Activated CD8-positive, alpha-beta memory T cell treated with anti-CD3 and anti-CD28 coated beads, Interleukin-2, amount 50 U/mL, for 24 hours (primary cell): ENCODE measurements around the gene MAK.
"Not testable (repeated sequence)": the region's sequence is repeated elsewhere in the genome, so short reads cannot be mapped to it uniquely, and the experiment has no call there.

Experiments used
- DNase-seq: peaks from one replicate; pipeline ENCODE4 v3.0.0-alpha.2; 2020; ENCODE audit errors: extremely low read depth

Gene MAK

DNA sequence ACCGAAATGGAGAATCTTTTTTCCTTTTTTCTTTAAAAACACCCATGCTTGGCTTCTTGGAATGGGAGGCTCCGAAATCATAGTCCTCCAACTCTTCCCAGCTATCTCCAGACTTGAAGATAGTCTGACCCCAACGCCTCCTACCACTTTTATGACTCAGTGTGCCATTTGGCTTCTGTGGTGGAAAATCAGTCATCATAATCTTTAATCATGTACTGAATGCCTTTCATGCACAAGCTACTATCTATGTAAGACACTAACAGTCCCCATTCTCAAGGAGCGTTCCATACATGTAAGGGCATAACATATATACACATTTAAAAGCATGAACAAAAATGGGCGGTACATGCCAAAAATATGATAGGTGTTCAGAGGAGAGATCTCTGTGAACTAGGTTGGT, 46.7 kb downstream of the MAK start:
- no peak for DNase-seq

GRCh38 chr6:10779076-10779475, 59.3 kb downstream of the MAK start:
- DNase-seq = no peak

DNA sequence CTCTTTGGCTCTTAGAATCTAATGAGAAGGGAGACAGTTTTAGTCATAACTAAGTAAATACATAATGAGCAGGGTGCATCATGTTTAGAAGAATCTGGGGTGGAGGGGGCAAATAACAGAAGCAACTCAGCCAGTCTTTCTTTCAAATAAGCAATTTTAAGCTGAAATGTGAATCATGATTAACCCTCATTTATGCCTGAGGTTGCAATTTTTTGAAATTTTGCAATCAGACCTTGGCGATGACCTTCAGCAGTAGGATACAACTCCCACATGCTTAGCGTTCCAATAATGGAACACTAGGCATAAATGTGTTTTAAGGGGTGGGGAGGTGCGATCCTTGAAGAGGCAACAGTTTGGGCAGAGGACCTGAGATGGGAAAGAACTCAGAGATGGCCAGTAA, 60.1 kb downstream of the MAK start:
- no peak for DNase-seq

DNA sequence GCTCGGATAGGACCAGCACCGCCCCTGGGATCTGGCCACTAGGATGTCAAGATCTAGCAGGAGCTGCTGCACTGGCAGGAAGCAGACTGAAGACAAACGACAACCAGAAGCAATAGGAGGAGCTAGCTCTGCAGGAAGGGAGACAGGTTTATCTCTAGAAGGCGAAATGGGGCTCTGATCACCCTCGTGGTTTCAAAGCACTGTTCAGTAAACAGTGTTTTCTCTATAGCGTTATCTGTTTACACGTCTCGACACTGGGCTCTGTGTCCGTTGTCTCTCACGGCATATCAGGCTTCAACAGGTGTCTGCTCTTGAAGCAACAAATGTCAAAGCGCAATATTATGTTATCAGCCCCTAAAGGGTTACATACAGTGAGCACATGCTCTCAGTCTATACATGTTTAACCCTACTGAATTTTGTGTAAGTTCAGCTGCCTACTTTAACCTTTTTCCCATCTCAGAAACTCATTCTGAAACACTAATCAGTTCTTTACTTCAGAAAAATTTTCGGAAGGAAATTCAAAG, 66.9 kb downstream of the MAK start:
- DNase-seq = no peak

DNA sequence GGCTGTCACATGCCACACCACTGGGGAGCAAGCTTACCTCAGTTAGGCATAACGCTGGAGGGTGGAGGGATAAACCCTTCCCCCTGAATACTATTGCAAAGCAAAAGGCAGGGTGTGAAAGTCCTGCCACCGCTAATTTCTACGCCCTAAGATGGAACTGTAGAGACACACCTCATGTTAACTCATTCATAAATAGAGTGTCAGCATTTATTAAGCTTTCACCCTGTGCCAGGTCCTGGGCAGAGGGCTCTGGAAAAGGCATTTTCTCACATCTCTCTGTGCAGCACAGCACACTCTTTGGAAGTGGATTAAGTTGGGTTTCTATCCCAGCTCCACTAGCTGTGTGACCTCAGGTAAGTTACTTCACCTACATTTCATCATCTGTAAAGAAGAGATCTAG, 68.9 kb downstream of the MAK start:
- DNase-seq = no peak

DNA sequence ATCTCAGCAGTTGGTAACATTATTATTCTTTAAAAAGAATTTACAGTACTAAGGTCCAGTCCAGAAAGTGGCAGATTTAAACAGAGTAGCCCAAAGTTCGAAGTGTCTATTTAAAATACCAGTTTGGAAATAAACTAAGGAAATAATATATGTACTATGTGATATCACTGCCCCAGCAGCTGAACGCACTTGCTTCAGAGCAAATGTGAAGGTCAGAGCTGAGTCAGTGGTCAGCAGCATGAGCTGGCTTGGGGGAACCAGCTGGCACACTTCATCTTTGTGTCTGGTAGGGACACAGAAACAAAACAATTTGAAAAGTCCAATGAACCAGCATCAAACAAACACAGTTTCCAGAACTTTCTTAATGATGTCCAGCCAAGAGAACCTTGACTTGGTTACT, 75.3 kb downstream of the MAK start:
- DNase-seq = no peak

GRCh38 chr6:10759884-10760329, 78.4 kb downstream of the MAK start:
- no peak for DNase-seq

DNA sequence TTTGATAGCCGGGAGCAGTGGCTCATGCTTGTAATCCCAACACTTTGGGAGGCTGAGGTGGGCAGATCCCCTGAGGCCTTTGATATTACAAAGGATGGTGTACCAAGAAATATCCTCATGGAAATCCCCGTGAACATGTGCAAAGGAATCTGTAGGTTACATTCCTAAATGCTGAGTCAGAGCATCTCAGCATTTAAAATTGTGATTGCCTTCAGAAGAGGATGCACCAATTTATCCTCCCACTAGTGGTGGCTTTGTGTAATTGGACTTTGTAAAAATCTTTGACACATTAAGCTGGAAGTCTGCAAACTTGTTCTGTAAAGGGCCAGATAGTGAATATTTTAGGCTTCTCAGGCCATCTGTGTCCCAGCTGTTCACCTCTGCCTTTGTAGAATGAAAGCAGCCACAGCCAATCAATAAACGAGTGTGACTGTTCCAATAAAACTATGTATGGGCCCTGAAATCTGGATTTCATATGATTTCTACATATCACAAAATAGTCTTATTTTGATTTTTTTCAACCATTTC, 79.0 kb downstream of the MAK start:
- DNase-seq = no peak

DNA sequence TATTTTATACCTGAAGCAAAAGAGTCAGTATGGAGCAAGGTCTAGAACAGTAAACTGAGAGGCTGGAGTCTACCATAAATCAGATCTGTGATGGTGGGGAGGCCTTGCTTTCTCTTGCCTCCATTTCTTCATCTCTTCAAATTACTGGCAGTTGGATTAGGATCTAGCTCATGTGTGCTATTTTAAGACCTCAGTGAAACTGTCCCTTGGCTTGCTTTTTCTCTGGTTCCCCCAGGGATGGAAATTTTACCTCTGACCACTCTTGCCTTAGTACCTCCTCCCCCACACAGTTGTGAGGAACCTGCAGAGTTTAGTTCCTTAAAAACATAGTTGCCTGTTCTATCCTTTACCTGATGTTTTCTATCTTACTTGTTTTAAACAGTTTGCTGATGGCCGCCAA, 82.3 kb downstream of the MAK start:
- DNase-seq = no peak

DNA sequence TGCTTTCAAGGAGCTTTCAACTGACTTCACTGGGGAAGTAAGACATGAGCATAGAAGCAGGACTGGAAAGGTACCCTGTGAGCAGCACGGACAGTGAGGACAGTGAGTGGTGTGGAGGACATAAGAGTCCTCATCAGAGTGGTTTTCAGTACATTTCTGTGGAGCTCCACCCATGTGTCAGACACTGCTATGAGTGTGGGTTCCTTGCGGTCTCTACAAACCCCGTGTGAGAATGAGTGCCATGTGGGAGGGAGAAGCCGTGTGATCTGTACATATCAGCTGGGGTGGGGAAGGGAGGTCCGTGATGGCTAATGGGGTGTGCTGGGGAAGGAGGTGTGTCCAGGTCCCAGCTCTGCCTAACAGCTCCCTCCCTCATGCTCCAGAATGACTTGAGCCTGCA, 86.6 kb downstream of the MAK start:
- DNase-seq = not testable (repeated sequence)

- DNase-seq = not testable (repeated sequence)
Measured at GRCh38 chr6:10750568-10750967, 87.8 kb downstream of the MAK start.

GRCh38 chr6:10749734-10750133, 88.6 kb downstream of the MAK start:
- DNase-seq = no peak

DNA sequence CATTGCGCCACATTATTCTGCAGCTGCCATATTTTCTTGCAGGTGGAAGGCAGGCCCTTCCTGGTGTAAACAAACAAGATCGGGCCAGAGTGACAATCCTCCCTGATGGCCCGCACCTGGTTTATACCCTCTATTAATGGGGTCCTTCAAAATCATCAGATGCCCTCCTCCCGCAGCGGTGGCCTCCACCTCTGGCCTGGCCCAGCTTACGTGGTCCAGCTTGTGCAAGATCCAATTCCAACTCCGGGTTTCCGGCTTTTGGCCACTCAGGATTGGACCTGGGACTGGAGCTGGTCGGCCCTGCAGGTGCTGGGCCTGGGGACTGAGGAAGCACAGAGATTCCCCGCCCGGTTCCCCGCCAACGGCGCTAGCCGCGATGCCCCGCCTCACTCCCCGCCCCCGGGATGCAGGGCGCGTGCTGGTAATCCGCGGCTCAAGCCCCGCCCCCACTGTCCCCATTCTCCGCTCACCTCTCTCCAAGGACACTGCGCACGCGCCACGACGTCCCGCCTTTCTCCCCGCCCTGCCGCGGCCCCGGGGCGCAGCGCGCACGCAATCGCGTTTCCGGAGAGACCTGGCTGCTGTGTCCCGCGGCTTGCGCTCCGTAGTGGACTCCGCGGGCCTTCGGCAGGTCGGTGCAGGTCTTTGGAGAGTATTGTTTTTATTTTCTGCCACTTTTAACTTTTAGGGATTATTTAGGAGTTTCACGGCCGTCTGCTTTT, 90.9 kb downstream of the MAK start, which contains the start of gene TMEM14B:
Gene TMEM14B, plus strand, starts transcription at position 555 of the 722 bp plus-strand sequence. CDS start 1,441 bp downstream, outside the sequence.
- DNase-seq = peak; percentile 99

DNA sequence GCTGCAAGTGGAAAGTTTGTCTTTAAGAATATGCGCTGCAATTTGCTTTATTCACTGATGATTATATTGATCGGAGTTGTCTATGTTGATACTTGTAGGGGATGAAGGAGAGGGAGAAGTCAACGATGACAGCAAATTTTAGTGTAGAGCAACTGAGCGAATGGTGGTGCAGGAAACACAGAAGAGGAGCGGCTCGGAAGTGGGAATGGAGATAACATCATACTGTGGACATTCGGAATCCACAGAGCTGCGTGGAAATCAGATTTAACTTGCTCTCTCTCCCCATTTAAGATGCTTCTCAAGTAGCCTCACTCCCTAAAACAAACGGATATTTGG, 91.5 kb downstream of the MAK start:
- no peak for DNase-seq

- DNase-seq = no peak
Measured at GRCh38 chr6:10745116-10745515, 93.2 kb downstream of the MAK start.

DNA sequence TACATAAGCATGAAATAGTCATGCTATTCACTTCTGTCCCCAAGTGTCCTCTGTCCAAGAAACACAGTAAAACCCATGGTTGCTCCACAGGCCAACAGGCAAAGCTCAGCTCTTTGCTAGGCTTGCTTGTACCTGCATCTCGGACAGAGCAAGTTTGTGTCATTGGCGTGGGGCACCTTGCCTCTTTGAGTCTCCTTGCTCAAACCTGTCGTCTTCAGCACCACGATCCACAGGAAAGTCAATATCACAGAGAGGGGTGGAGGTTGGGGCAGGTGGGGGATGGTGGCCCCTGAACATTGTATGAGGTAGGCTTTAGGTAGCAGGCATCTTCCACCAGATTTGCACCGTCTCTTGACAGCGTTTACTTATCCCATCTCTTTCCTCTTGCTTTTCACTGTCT, 94.8 kb downstream of the MAK start:
- DNase-seq = no peak

- DNase-seq = no peak
Measured at GRCh38 chr6:10742251-10742650, 96.1 kb downstream of the MAK start.

DNA sequence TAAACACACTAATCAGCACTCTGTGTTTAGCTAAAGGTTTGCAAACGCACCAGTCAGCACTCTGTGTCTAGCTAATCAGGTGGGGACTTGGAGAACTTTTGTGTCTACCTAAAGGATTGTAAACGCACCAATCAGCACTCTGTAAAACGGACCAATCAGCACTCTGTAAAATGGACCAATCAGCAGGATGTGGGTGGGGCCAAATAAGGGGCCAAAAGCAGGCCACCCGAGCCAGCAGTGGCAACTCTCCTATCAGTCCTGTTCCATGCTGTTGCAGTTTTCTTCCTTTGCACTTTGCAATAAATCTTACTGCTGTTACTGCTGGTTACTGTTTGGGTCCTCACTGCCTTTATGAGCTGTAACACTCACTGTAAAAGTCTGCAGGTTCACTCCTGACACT, 96.7 kb downstream of the MAK start:
- DNase-seq = not testable (repeated sequence)

- no peak for DNase-seq
Measured at GRCh38 chr6:10740061-10740460, 98.3 kb downstream of the MAK start.

- no peak for DNase-seq
Measured at GRCh38 chr6:10736731-10737130, 101.6 kb downstream of the MAK start.

GRCh38 chr6:10733863-10734262, 104.5 kb downstream of the MAK start:
- DNase-seq = no peak

DNA sequence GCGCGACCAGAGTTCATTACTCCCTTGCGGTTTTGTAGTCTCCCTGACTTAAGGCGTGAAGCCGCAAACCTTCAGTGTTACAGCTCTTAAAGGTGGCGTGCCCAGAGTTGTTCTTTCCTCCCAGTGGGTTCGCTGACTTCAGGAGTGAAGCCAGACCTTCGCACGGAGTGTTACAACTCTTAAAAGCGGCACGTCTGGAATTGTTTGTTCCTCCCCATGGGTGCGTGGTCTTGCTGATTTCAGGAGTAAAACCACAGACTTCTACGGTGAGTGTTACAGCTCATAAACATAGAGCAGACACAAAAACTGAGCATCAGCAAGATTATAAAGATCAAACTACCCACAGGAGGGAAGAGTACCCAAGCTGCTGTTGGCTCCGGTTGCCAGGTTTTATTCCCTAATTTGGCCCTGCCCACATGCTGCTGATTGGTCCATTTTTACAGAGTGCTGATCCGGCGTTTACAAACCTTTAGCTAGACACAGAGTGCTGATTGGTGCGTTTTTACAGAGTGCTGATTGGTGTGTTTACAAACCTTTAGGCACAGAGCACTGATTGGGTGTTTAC, 105.1 kb downstream of the MAK start:
- no peak for DNase-seq

DNA sequence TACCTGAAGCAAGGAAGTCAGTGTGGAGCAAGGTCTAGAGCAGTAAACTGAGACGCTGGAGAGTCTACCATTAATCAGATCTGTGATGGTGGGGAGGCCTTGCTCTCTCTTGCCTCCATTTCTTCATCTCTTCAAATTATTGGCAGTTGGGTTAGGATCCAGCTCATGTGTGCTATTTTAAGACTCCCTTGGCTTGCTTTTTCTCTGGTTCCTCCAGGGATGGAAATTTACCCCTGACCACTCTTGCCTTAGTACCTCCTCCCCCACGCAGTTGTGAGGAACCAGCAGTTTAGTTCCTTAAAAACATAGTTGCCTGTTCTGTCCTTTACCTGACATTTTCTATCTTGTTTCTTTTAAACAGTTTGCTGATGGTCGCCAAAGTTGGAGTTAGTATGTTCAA, 108.1 kb downstream of the MAK start:
- DNase-seq = no peak
